ENCODE data around the gene TAF1A. TPM values are rescaled to one million over a fixed set of nuclear protein-coding genes. Genes with fewer than 3 reads are reported as not detected.

TAF1A gene
- total and polyA plus RNA-seq, 4 donors = 1.1 to 5.2 (median 2.9) TPM

DNA sequence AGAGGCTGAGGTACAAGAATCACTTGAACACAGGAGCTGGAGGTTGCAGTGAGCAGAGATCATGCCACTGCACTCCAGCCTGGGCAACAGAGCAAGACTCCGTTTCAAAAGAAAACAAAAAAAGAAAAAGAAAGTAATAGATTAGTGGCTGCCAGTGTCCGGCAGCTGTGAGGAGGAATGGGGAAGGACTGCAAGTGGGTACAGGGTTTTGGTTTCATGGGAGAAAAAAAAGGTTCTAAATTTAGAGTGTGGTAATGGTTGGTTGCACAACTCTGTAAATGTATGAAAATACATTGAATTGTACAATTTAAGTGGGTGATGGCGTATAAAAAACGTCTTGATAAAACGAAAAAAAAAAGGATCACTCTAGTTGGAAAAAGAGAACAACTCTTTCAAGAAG is 6.7 kb downstream of the TAF1A start (continued):
- no peak for TF ChIP-seq REST (IDR thresholded peaks at IDR 0.05)
- no peak for TF ChIP-seq SP1 (IDR thresholded peaks at IDR 0.05)
- TF ChIP-seq RAD21 (IDR thresholded peaks at IDR 0.05) = no peak
- TF ChIP-seq ATF3 (IDR thresholded peaks at IDR 0.05) = no peak
- TF ChIP-seq FOXA2 (IDR thresholded peaks at IDR 0.05) = no peak

DNA sequence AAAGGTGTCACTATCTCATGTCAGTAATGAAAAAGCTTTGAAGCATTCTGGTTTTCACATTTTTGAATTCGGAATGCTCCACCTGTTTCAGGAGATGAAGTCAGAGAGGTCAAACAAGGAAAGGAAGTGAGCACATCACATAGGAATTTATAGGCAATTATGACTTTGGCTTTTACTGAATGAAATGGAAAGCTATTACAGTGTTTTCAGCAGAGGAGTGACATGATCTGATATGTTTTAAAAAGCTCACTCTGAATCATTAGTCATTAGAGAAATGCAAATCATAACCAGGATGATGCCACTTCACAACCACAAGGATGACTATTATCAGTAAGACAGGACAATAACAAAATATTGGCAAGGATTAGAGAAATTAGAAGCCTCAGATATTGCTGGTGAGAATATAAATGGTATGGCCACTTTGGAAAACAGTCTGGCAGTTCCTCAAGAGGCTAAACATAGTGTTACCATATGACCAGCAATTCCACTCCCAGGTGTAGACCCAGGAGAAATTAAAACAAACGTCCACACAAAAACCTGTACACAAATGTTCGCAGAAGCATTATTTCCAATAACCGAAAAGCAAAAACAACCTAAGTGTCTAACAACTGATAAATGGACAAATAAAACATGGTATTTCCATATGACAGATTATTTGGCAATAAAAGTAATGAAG is 7.5 kb downstream of the TAF1A start:
- TF ChIP-seq NR2F2 (IDR thresholded peaks at IDR 0.05) = no peak
- TF ChIP-seq TAF1 (conservative IDR thresholded peaks at IDR 0.05) = no peak
- no peak for TF ChIP-seq JUND (IDR thresholded peaks at IDR 0.05)
- TF ChIP-seq, protein P1, sequence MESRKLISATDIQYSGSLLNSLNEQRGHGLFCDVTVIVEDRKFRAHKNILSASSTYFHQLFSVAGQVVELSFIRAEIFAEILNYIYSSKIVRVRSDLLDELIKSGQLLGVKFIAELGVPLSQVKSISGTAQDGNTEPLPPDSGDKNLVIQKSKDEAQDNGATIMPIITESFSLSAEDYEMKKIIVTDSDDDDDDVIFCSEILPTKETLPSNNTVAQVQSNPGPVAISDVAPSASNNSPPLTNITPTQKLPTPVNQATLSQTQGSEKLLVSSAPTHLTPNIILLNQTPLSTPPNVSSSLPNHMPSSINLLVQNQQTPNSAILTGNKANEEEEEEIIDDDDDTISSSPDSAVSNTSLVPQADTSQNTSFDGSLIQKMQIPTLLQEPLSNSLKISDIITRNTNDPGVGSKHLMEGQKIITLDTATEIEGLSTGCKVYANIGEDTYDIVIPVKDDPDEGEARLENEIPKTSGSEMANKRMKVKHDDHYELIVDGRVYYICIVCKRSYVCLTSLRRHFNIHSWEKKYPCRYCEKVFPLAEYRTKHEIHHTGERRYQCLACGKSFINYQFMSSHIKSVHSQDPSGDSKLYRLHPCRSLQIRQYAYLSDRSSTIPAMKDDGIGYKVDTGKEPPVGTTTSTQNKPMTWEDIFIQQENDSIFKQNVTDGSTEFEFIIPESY (IDR thresholded peaks at IDR 0.05) = no peak
- TF ChIP-seq HNF4G (IDR thresholded peaks at IDR 0.05) = no peak
- no peak for TF ChIP-seq SP1 (IDR thresholded peaks at IDR 0.05)
- TF ChIP-seq, protein P2, sequence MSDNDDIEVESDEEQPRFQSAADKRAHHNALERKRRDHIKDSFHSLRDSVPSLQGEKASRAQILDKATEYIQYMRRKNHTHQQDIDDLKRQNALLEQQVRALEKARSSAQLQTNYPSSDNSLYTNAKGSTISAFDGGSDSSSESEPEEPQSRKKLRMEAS (IDR thresholded peaks at IDR 0.05) = no peak
- no peak for TF ChIP-seq RXRA (IDR thresholded peaks at IDR 0.05)
- no peak for TF ChIP-seq EGR1 (IDR thresholded peaks at IDR 0.05; ENCODE audit: low read depth in 2 of 2)
- no peak for TF ChIP-seq REST (IDR thresholded peaks at IDR 0.05)
- no peak for TF ChIP-seq FOXA2 (IDR thresholded peaks at IDR 0.05)
- no peak for TF ChIP-seq GABPA (IDR thresholded peaks at IDR 0.05 in 1 of 2, conservative IDR thresholded peaks at IDR 0.05 in 1 of 2)
- TF ChIP-seq, protein P3, sequence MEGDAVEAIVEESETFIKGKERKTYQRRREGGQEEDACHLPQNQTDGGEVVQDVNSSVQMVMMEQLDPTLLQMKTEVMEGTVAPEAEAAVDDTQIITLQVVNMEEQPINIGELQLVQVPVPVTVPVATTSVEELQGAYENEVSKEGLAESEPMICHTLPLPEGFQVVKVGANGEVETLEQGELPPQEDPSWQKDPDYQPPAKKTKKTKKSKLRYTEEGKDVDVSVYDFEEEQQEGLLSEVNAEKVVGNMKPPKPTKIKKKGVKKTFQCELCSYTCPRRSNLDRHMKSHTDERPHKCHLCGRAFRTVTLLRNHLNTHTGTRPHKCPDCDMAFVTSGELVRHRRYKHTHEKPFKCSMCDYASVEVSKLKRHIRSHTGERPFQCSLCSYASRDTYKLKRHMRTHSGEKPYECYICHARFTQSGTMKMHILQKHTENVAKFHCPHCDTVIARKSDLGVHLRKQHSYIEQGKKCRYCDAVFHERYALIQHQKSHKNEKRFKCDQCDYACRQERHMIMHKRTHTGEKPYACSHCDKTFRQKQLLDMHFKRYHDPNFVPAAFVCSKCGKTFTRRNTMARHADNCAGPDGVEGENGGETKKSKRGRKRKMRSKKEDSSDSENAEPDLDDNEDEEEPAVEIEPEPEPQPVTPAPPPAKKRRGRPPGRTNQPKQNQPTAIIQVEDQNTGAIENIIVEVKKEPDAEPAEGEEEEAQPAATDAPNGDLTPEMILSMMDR (IDR thresholded peaks at IDR 0.05; ENCODE audit: low read depth, low read length, missing input control) = no peak
- no peak for TF ChIP-seq ATF3 (IDR thresholded peaks at IDR 0.05)
- TF ChIP-seq YY1 (IDR thresholded peaks at IDR 0.05) = no peak
- no peak for TF ChIP-seq FOXA1 (IDR thresholded peaks at IDR 0.05)
- H3K27ac ChIP-seq (ENCODE audit: low read depth in 1 of 2, low read length in 2 of 2) = no peak overlapping the region
- DNase-seq (ENCODE audit: low spot score) = no peak
- no peak overlapping the region for H3K4me3 ChIP-seq (ENCODE audit: low read depth in 1 of 3, low read length in 3 of 3)
- H3K4me1 ChIP-seq (ENCODE audit: control insufficient read depth in 4 of 4, insufficient read depth in 4 of 4, low read length in 3 of 4) = no peaks in the 10 kb centered on the region
- H3K9me3 ChIP-seq (ENCODE audit: control insufficient read depth in 4 of 4, low read length in 3 of 4) = no peaks in the 10 kb centered on the region
- peaks cover 3 to 14% (median 10%) of the 10 kb centered on the region in 4 donors for H3K36me3 ChIP-seq (ENCODE audit: control insufficient read depth in 4 of 4, insufficient read depth in 3 of 4, low read depth in 1 of 4, low read length in 3 of 4)
- H3K27me3 ChIP-seq (ENCODE audit: control insufficient read depth in 4 of 4, insufficient read depth in 4 of 4, low read length in 3 of 4) = no peaks in the 10 kb centered on the region
- no peak overlapping the region for H3K9ac ChIP-seq (ENCODE audit: low read depth in 1 of 2, low read length in 2 of 2)
- WGBS = 95% methylated on average over 4 of the region's 4 CpGs
